Kidney capillary endothelial cell (primary cell): ENCODE measurements around the gene HSDL1.
"Not testable (repeated sequence)": the region's sequence is repeated elsewhere in the genome, so short reads cannot be mapped to it uniquely, and the experiment has no call there.

Experiments
- DNase-seq: peaks from one replicate; pipeline ENCODE4 v3.0.0-alpha.2; 2018; ENCODE audit warnings: low spot score

HSDL1 gene

GRCh38 chr16:84138824-84139627 is 6.0 kb downstream of the HSDL1 start:
- DNase-seq, result no peak

- DNase-seq, result no peak
Measured at GRCh38 chr16:84138500-84138823, 6.5 kb downstream of the HSDL1 start.

GRCh38 chr16:84137769-84138357 is 7.1 kb downstream of the HSDL1 start:
- DNase-seq, result no peak

GRCh38 chr16:84137287-84137686 is 7.7 kb downstream of the HSDL1 start:
- DNase-seq, result no peak

- DNase-seq, result no peak
Measured at GRCh38 chr16:84136331-84137125, 8.4 kb downstream of the HSDL1 start.

GRCh38 chr16:84132527-84133285 is 12.3 kb downstream of the HSDL1 start:
- DNase-seq, result no peak

GRCh38 chr16:84131117-84131516 is 13.9 kb downstream of the HSDL1 start:
- no peak for DNase-seq

GRCh38 chr16:84124257-84125073 is 20.5 kb downstream of the HSDL1 start:
- DNase-seq, result no peak

- no peak for DNase-seq
Measured at GRCh38 chr16:84121007-84121406, 24.0 kb downstream of the HSDL1 start.

- DNase-seq, result no peak
Measured at GRCh38 chr16:84120023-84120422, 25.0 kb downstream of the HSDL1 start.

GRCh38 chr16:84119368-84119767 is 25.6 kb downstream of the HSDL1 start:
- no peak for DNase-seq

- DNase-seq, result not testable (repeated sequence)
Measured at GRCh38 chr16:84118315-84118714, 26.7 kb downstream of the HSDL1 start.

GRCh38 chr16:84117494-84117843 is 27.5 kb downstream of the HSDL1 start:
- peak; percentile 36 for DNase-seq

GRCh38 chr16:84116720-84117493 is 28.1 kb downstream of the HSDL1 start, which contains the start of gene MBTPS1:
Gene MBTPS1, minus strand, starts transcription at chr16:84116942. Its CDS starts 15,159 bp downstream, at chr16:84101783.
- peak; percentile 96 for DNase-seq

GRCh38 chr16:84115919-84116719 is 28.9 kb downstream of the HSDL1 start:
- DNase-seq, result peak; percentile 18

- DNase-seq, result not testable (repeated sequence)
Measured at GRCh38 chr16:84111949-84112348, 33.0 kb downstream of the HSDL1 start.

GRCh38 chr16:84111525-84111924 is 33.5 kb downstream of the HSDL1 start:
- no peak for DNase-seq

GRCh38 chr16:84110527-84110926 is 34.5 kb downstream of the HSDL1 start:
- DNase-seq, result no peak

- no peak for DNase-seq
Measured at GRCh38 chr16:84109598-84110335, 35.2 kb downstream of the HSDL1 start.
